Esophagus squamous epithelium (tissue), 5 donors: ENCODE results near the gene UBE2I. TPM values are rescaled to one million over a fixed set of nuclear protein-coding genes. Genes with fewer than 3 reads are reported as not detected.

ENCODE experiments used
- DNase-seq: peaks from one replicate; lab custom pipeline; 2025; lab: John Stamatoyannopoulos, UW
- H3K27ac ChIP-seq, 4 donors: fragments of 200-600 bp; sonication (generic); one replicate each; pipeline ENCODE4 v1.5.1; 2016 to 2019; ENCODE audit warnings: mild to moderate bottlenecking in 1 of 4
- H3K27me3 ChIP-seq, 4 donors: fragments of 200-600 bp; sonication (generic); 1 replicate in 3 of 4; 2 replicates in 1 of 4; pipeline versions ENCODE4 v1.5.1 to v1.6.0; 2017 to 2021; ENCODE audit warnings: antibody characterized with exemption in 1 of 4
- H3K36me3 ChIP-seq, 3 donors: fragments of 200-600 bp; sonication (generic); one replicate each; pipeline ENCODE4 v1.5.1; 2016 to 2019
- H3K4me1 ChIP-seq, 3 donors: fragments of 200-600 bp; sonication (generic); one replicate each; pipeline ENCODE4 v1.5.1; 2017 to 2019
- H3K4me3 ChIP-seq, 4 donors: fragments of 200-600 bp; sonication (generic); 1 replicate in 3 of 4; 2 replicates in 1 of 4; pipeline ENCODE4 v1.5.1; 2016 to 2019; ENCODE audit warnings: mild to moderate bottlenecking in 2 of 4, moderate library complexity in 1 of 4
- H3K9me3 ChIP-seq, 3 donors: fragments of 200-600 bp; sonication (generic); one replicate each; pipeline ENCODE4 v1.5.1; 2016 to 2019
- POLR2A ChIP-seq, 4 donors: fragments of 450-650 bp; IDR thresholded peaks; one replicate each; pipeline ENCODE4 v1.6.1; 2017; ENCODE audit warnings: antibody characterized with exemption in 4 of 4, mild to moderate bottlenecking in 4 of 4, moderate library complexity in 3 of 4
- WGBS, 2 donors: methylation state at CpG; one replicate each; pipeline ENCODE4 v1.1.5; 2018; 5-methylcytosine and 5-hydroxymethylcytosine counted together
- intact Hi-C: fragments of 100-400 bp; cut with DNase I; formaldehyde crosslinking; loops from one replicate; pipeline ENCODE4 v1.15.0; 2022
- total RNA-seq, 4 donors: library from RNA; depleted of rRNA; stranded (reverse); fragments of >200 nt; gene quantifications; one replicate each; pipeline ENCODE4 v1.1.0, GENCODE V29; 2016
- TF ChIP-seq, protein P1 (sequence below), 6 experiments: fragments of 450-650 bp in 4 of 6; fragments of 200-600 bp in 2 of 6; sonication (generic) in 2 of 6; IDR thresholded peaks; one replicate each; pipeline ENCODE4 v1.5.1; 2016 to 2019; ENCODE audit warnings: antibody characterized with exemption in 6 of 6, mild to moderate bottlenecking in 4 of 6, moderate library complexity in 4 of 6
- donor health status: DM: yes; HTN: yes; CAD: no.

Gene UBE2I
- total RNA-seq, 4 donors from 2014 or later, result 31.8 to 88.1 (median 76.3) TPM

DNA sequence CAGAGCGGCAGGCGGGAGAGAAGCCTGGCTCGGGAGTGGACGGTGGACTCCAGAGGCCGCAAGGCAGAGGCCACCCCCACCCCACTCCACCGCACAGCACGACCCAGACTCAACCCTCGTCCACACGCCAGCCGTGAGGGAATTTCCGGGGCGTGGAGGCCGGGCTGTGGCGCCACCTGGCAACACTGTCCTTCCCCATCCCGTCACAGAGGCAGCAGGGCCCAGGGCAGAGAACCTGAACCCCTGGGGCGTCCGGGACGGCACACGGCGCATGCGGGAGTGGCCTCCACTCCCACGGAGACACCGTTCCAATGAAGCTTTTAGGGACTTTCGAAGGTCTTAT, 65.8 kb downstream of the UBE2I start:
- TF ChIP-seq, protein P1, sequence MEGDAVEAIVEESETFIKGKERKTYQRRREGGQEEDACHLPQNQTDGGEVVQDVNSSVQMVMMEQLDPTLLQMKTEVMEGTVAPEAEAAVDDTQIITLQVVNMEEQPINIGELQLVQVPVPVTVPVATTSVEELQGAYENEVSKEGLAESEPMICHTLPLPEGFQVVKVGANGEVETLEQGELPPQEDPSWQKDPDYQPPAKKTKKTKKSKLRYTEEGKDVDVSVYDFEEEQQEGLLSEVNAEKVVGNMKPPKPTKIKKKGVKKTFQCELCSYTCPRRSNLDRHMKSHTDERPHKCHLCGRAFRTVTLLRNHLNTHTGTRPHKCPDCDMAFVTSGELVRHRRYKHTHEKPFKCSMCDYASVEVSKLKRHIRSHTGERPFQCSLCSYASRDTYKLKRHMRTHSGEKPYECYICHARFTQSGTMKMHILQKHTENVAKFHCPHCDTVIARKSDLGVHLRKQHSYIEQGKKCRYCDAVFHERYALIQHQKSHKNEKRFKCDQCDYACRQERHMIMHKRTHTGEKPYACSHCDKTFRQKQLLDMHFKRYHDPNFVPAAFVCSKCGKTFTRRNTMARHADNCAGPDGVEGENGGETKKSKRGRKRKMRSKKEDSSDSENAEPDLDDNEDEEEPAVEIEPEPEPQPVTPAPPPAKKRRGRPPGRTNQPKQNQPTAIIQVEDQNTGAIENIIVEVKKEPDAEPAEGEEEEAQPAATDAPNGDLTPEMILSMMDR (IDR thresholded peaks at IDR 0.05), result no peak
- no peak for TF ChIP-seq POLR2A (IDR thresholded peaks at IDR 0.05)
- Histone ChIP-seq H3K4me1 (peaks cover 16 to 29% (median 20%) of the 10 kb centered on the region in 3 donors), H3K36me3 (peaks cover 4 to 58% (median 11%) of the 10 kb centered on the region in 3 donors), H3K9me3 (no peaks in the 10 kb centered on the region), H3K4me3 (no peak overlapping the region), H3K27me3 (no peaks in the 10 kb centered on the region), H3K27ac (no peak overlapping the region)
- 53 to 91% methylated on average over 7 to 12 of the region's 24 CpGs for WGBS, 2 donors
- intact Hi-C loops, result no loop called here
- DNase-seq, result no peak

DNA sequence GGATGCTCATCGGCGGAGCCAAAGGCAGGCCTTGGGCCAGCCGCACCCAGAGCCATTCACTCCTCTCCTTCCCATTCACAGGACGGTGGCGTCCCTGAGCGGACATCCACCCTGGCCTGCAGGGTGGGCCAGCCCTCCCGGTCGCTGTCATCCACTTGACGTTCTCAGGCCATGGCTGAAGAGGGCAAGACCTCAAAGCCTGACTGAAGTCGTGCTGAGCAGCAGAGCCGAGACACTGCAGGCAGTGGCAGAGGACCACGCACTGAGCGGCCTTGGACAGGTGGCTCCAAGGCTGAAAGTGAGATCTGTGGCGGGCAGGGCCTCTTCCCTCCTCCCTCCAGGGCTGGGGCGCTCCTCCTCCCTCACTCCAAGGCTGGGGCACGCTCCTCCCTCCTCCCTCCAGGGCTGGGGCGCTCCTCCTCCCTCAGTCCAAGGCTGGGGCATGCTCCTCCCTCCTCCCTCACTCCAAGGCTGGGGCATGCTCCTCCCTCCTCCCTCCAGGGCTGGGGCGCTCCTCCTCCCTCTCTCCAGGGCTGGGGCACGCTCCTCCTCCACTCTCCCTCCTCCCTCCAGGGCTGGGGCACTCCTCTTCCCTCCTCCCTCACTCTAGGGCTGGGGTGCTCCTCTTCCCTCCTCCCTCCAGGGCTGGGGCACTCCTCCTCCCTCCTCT, 66.4 kb downstream of the UBE2I start:
- Histone ChIP-seq H3K4me3 (no peak overlapping the region), H3K9me3 (no peaks in the 10 kb centered on the region), H3K36me3 (peaks cover 4 to 56% (median 11%) of the 10 kb centered on the region in 3 donors), H3K27me3 (no peaks in the 10 kb centered on the region), H3K27ac (no peak overlapping the region), H3K4me1 (peaks cover 16 to 29% (median 20%) of the 10 kb centered on the region in 3 donors)
- DNase-seq, result no peak
- WGBS, 2 donors, result 83 to 93% methylated on average over 2 to 14 of the region's 19 CpGs
- TF ChIP-seq, protein P1 (IDR thresholded peaks at IDR 0.05), result no peak
- no peak for TF ChIP-seq POLR2A (IDR thresholded peaks at IDR 0.05)
- intact Hi-C loops, result no loop called here

Other genes with a start within 250 kb of the UBE2I start
- not detected for gene SSTR5, start 236.9 kb upstream of the UBE2I start, total RNA-seq
- not detected for gene C1QTNF8, start 213.4 kb upstream of the UBE2I start, total RNA-seq
- 10 to 100 TPM in 1 of 4 donors, 1 to 10 TPM in 3; 1.7 to 14.7 (median 5.6) TPM for gene CACNA1H, start 156.5 kb upstream of the UBE2I start, total RNA-seq
- under 1 TPM in 1 of 4 donors, not detected in 3; 0.27 TPM for gene TPSG1, start 84.4 kb upstream of the UBE2I start, total RNA-seq
- gene TPSB2, start 79.5 kb upstream of the UBE2I start, total RNA-seq, result 100 to 1,000 TPM in 1 of 4 donors, 10 to 100 TPM in 2, 1 to 10 TPM in 1; 4.0 to 537 (median 20.2) TPM
- 100 to 1,000 TPM in 1 of 4 donors, 10 to 100 TPM in 2, 1 to 10 TPM in 1; 3.0 to 395 (median 16.7) TPM for gene TPSAB1, start 68.9 kb upstream of the UBE2I start, total RNA-seq
- gene TPSD1, start 53.6 kb upstream of the UBE2I start, total RNA-seq, result 1 to 10 TPM in 1 of 4 donors, under 1 TPM in 1, not detected in 2; 0.91 to 5.9 TPM
- gene BAIAP3, start 24.0 kb downstream of the UBE2I start, total RNA-seq, result 1 to 10 TPM in 2 of 4 donors, under 1 TPM in 2; 0.68 to 2.7 (median 1.00) TPM
- 10 to 100 TPM; 57.6 to 87.4 (median 70.5) TPM for gene TSR3, start 42.2 kb downstream of the UBE2I start, total RNA-seq
- 10 to 100 TPM; 21.6 to 46.9 (median 37.8) TPM for gene GNPTG, start 42.3 kb downstream of the UBE2I start, total RNA-seq
- gene UNKL, start 105.1 kb downstream of the UBE2I start, total RNA-seq, result 10 to 100 TPM in 2 of 4 donors, 1 to 10 TPM in 2; 5.9 to 17.2 (median 10.6) TPM
- gene UQCC4, start 111.1 kb downstream of the UBE2I start, total RNA-seq, result 10 to 100 TPM; 14.7 to 22.6 (median 19.7) TPM
- not detected for gene PERCC1, start 121.4 kb downstream of the UBE2I start, total RNA-seq
- under 1 TPM in 1 of 4 donors, not detected in 3; 0.95 TPM for gene CCDC154, start 134.9 kb downstream of the UBE2I start, total RNA-seq
- gene CLCN7, start 165.4 kb downstream of the UBE2I start, total RNA-seq, result 10 to 100 TPM; 21.5 to 41.2 (median 33.6) TPM
- not detected for gene PTX4, start 179.3 kb downstream of the UBE2I start, total RNA-seq
- gene TELO2, start 183.7 kb downstream of the UBE2I start, total RNA-seq, result 10 to 100 TPM; 17.0 to 29.3 (median 21.4) TPM
- gene TMEM204, start 224.0 kb downstream of the UBE2I start, total RNA-seq, result 10 to 100 TPM in 1 of 4 donors, 1 to 10 TPM in 3; 4.3 to 32.4 (median 7.9) TPM